ENCODE results near the gene DPY19L3. TPM values are rescaled to one million over a fixed set of nuclear protein-coding genes. Genes with fewer than 3 reads are reported as not detected.

The DPY19L3 gene
- total RNA-seq, 1 experiment from 2014 or later: 27.8 TPM

GRCh38 chr19:32387701-32388392 lies 17.7 kb upstream of the DPY19L3 start:
- Histone ChIP-seq H3K4me3 (ENCODE audit: low read depth in 2 of 2, low read length in 2 of 2) (no peak overlapping the region), H3K27me3 (ENCODE audit: control insufficient read depth, insufficient read depth, low read length) (no peaks in the 10 kb centered on the region), H3K9me3 (ENCODE audit: control insufficient read depth, insufficient read depth, low read depth, low read length) (no peaks in the 10 kb centered on the region), H3K4me1 (ENCODE audit: control insufficient read depth, insufficient read depth, low read length) (peaks cover 1% of the 10 kb centered on the region; the same call in 1 of the 2 replicates), H3K27ac (ENCODE audit: low read length) (no peak overlapping the region; the same call in 1 of the 2 replicates), H3K36me3 (ENCODE audit: control insufficient read depth, insufficient read depth, low read length) (peaks cover 11% of the 10 kb centered on the region; the same call in 1 of the 2 replicates)
- 0 out of 2 replicates have a peak, but pooled peaks have one; percentile 14 for TF ChIP-seq TCF7L2 (IDR thresholded peaks at IDR 0.05; ENCODE audit: low read depth, low read length)
- no peak for TF ChIP-seq SIN3A (IDR thresholded peaks at IDR 0.05; ENCODE audit: borderline replicate concordance, insufficient read depth, low read depth, low read length)
- ATAC-seq (peak; percentile 48), DNase-seq (ENCODE audit: low read depth, low spot score) (no peak)
- intact Hi-C loops (cut with micrococcal nuclease; ENCODE audit: unreplicated experiment) (no loop called here), in situ Hi-C loops (cut with HindIII; ENCODE audit: low pct_unique_long_range_greater_than_20kb, low sequenced_read_pairs) (no loop called here)
- CTCF ChIA-PET: no interaction called here
- POLR2A ChIA-PET: no interaction called here
- no TSS peak for BruUV-seq (replicated peaks)

DNA sequence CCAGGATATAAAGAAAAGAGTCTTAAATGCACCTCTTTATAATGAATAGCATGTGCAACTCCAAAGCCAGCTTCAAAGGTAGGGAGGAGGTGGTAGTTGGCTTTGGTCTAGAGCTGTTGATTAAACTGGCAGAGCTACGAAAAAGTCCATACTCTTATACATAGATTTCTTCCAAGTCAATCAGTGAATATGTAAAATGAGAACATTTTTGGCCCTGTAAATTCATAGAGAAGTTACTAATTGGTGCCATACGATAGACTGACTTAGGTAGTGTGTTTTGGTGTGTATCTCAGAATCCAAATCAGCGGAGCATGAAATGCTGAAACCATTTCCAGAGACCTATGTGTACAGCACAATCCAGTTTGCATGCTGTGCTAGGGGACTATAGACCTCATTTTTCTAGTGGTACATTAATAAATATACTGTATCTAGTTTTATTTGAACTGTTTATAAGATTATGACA lies 17.1 kb upstream of the DPY19L3 start:
- CTCF ChIA-PET: no interaction called here
- Histone ChIP-seq H3K4me1 (ENCODE audit: control insufficient read depth, insufficient read depth, low read length) (no peaks in the 10 kb centered on the region), H3K27me3 (ENCODE audit: control insufficient read depth, insufficient read depth, low read length) (no peaks in the 10 kb centered on the region), H3K4me3 (ENCODE audit: low read depth in 2 of 2, low read length in 2 of 2) (no peak overlapping the region), H3K9me3 (ENCODE audit: control insufficient read depth, insufficient read depth, low read depth, low read length) (no peaks in the 10 kb centered on the region), H3K36me3 (ENCODE audit: control insufficient read depth, insufficient read depth, low read length) (peaks cover 7% of the 10 kb centered on the region; the same call in 1 of the 2 replicates), H3K27ac (ENCODE audit: low read length) (no peak overlapping the region)
- DNase-seq (ENCODE audit: low read depth, low spot score) (no peak), ATAC-seq (no peak; the same call in 1 of the 2 replicates)
- BruUV-seq (replicated peaks): no TSS peak
- POLR2A ChIA-PET: no interaction called here
- in situ Hi-C loops (cut with HindIII; ENCODE audit: low pct_unique_long_range_greater_than_20kb, low sequenced_read_pairs) (no loop called here), intact Hi-C loops (cut with micrococcal nuclease; ENCODE audit: unreplicated experiment) (no loop called here)
- TF ChIP-seq SIN3A (IDR thresholded peaks at IDR 0.05; ENCODE audit: borderline replicate concordance, insufficient read depth, low read depth, low read length) (no peak), POLR2AphosphoS5 (IDR thresholded peaks at IDR 0.05; ENCODE audit: low read depth, low read length) (no peak), TCF7L2 (IDR thresholded peaks at IDR 0.05; ENCODE audit: low read depth, low read length) (no peak)
- TF ChIP-seq, protein P1, sequence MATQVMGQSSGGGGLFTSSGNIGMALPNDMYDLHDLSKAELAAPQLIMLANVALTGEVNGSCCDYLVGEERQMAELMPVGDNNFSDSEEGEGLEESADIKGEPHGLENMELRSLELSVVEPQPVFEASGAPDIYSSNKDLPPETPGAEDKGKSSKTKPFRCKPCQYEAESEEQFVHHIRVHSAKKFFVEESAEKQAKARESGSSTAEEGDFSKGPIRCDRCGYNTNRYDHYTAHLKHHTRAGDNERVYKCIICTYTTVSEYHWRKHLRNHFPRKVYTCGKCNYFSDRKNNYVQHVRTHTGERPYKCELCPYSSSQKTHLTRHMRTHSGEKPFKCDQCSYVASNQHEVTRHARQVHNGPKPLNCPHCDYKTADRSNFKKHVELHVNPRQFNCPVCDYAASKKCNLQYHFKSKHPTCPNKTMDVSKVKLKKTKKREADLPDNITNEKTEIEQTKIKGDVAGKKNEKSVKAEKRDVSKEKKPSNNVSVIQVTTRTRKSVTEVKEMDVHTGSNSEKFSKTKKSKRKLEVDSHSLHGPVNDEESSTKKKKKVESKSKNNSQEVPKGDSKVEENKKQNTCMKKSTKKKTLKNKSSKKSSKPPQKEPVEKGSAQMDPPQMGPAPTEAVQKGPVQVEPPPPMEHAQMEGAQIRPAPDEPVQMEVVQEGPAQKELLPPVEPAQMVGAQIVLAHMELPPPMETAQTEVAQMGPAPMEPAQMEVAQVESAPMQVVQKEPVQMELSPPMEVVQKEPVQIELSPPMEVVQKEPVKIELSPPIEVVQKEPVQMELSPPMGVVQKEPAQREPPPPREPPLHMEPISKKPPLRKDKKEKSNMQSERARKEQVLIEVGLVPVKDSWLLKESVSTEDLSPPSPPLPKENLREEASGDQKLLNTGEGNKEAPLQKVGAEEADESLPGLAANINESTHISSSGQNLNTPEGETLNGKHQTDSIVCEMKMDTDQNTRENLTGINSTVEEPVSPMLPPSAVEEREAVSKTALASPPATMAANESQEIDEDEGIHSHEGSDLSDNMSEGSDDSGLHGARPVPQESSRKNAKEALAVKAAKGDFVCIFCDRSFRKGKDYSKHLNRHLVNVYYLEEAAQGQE (IDR thresholded peaks at IDR 0.05; ENCODE audit: insufficient read depth in 1 of 2, low read depth in 2 of 2, low read length in 1 of 2): no peak
- TF ChIP-seq, protein P2, sequence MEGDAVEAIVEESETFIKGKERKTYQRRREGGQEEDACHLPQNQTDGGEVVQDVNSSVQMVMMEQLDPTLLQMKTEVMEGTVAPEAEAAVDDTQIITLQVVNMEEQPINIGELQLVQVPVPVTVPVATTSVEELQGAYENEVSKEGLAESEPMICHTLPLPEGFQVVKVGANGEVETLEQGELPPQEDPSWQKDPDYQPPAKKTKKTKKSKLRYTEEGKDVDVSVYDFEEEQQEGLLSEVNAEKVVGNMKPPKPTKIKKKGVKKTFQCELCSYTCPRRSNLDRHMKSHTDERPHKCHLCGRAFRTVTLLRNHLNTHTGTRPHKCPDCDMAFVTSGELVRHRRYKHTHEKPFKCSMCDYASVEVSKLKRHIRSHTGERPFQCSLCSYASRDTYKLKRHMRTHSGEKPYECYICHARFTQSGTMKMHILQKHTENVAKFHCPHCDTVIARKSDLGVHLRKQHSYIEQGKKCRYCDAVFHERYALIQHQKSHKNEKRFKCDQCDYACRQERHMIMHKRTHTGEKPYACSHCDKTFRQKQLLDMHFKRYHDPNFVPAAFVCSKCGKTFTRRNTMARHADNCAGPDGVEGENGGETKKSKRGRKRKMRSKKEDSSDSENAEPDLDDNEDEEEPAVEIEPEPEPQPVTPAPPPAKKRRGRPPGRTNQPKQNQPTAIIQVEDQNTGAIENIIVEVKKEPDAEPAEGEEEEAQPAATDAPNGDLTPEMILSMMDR (IDR thresholded peaks at IDR 0.05): no peak

DNA sequence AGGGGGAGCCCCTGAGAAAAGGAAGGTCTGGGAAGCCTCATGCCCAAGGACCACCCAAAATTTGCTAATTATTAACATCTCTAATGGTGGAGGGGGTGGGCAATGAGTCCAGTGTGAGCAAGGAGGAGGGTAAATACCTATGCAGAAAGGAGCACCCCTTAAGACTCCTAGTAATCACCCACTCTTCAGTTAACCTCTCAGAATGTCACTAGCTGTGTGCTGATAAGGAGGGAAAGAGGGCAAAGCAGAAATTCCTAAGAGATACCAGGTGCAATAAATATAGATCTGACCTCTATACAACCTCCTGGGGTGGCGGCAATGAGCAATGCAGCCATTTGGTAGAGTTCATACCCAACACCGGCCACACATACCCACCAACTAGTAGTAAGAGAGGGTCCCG lies 12.7 kb upstream of the DPY19L3 start:
- POLR2A ChIA-PET: interaction anchor here (0.8 kb wide), 1 partner anchor 47 kb away, joined by 5 read pairs; no protein-coding TSS in a partner anchor
- BruUV-seq (replicated peaks): no TSS peak
- Histone ChIP-seq H3K4me1 (ENCODE audit: control insufficient read depth, insufficient read depth, low read length) (no peaks in the 10 kb centered on the region), H3K27me3 (ENCODE audit: control insufficient read depth, insufficient read depth, low read length) (no peaks in the 10 kb centered on the region), H3K27ac (ENCODE audit: low read length) (no peak overlapping the region), H3K4me3 (ENCODE audit: low read depth in 2 of 2, low read length in 2 of 2) (no peak overlapping the region), H3K9me3 (ENCODE audit: control insufficient read depth, insufficient read depth, low read depth, low read length) (no peaks in the 10 kb centered on the region), H3K36me3 (ENCODE audit: control insufficient read depth, insufficient read depth, low read length) (no peaks in the 10 kb centered on the region)
- ATAC-seq (no peak), DNase-seq (ENCODE audit: low read depth, low spot score) (no peak)
- in situ Hi-C loops (cut with HindIII; ENCODE audit: low pct_unique_long_range_greater_than_20kb, low sequenced_read_pairs) (no loop called here), intact Hi-C loops (cut with micrococcal nuclease; ENCODE audit: unreplicated experiment) (no loop called here)
- CTCF ChIA-PET: no interaction called here
- TF ChIP-seq TCF7L2 (IDR thresholded peaks at IDR 0.05; ENCODE audit: low read depth, low read length) (no peak), POLR2AphosphoS5 (IDR thresholded peaks at IDR 0.05; ENCODE audit: low read depth, low read length) (no peak), SIN3A (IDR thresholded peaks at IDR 0.05; ENCODE audit: borderline replicate concordance, insufficient read depth, low read depth, low read length) (no peak)
- TF ChIP-seq, protein P2 (IDR thresholded peaks at IDR 0.05): no peak
- TF ChIP-seq, protein P1 (IDR thresholded peaks at IDR 0.05; ENCODE audit: insufficient read depth in 1 of 2, low read depth in 2 of 2, low read length in 1 of 2): no peak
